ENCODE results near the gene COG5.

DNA sequence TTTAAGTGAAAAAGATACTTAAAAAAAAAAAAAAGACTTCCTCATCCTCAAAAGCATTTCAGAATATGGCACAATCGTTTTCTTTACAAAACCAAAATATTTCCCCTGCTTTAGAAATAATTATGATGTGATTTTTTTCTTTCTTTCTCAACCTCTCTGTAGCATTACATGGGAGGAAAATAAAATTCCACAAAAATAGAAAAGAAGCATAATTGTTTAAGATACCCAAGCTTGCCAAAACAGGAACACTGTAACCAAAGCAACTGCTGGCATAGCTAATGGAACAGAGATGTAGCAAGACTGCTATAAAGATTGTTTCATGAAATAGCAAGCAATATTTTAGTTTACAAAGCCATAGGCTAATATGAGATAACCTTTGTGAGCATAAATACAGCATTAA lies 169.4 kb downstream of the COG5 start:
- TF ChIP-seq, protein P1, sequence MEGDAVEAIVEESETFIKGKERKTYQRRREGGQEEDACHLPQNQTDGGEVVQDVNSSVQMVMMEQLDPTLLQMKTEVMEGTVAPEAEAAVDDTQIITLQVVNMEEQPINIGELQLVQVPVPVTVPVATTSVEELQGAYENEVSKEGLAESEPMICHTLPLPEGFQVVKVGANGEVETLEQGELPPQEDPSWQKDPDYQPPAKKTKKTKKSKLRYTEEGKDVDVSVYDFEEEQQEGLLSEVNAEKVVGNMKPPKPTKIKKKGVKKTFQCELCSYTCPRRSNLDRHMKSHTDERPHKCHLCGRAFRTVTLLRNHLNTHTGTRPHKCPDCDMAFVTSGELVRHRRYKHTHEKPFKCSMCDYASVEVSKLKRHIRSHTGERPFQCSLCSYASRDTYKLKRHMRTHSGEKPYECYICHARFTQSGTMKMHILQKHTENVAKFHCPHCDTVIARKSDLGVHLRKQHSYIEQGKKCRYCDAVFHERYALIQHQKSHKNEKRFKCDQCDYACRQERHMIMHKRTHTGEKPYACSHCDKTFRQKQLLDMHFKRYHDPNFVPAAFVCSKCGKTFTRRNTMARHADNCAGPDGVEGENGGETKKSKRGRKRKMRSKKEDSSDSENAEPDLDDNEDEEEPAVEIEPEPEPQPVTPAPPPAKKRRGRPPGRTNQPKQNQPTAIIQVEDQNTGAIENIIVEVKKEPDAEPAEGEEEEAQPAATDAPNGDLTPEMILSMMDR (conservative IDR thresholded peaks at IDR 0.05; ENCODE audit: low read depth, low read length) = no peak
- TF ChIP-seq MAFK (IDR thresholded peaks at IDR 0.05; ENCODE audit: low read depth, low read length) (no peak), FOS (IDR thresholded peaks at IDR 0.05; ENCODE audit: low read depth, low read length) (no peak), POLR2A (IDR thresholded peaks at IDR 0.05; ENCODE audit: low read depth, low read length) (no peak)

Data from IMR-90 (cell line).